RPMI8226 (cell line): ENCODE data around the gene GPRC5D.

Experiments used
- DNase-seq: peaks from one replicate; pipeline ENCODE4 v3.0.0-alpha.2; 2015

Gene GPRC5D

DNA sequence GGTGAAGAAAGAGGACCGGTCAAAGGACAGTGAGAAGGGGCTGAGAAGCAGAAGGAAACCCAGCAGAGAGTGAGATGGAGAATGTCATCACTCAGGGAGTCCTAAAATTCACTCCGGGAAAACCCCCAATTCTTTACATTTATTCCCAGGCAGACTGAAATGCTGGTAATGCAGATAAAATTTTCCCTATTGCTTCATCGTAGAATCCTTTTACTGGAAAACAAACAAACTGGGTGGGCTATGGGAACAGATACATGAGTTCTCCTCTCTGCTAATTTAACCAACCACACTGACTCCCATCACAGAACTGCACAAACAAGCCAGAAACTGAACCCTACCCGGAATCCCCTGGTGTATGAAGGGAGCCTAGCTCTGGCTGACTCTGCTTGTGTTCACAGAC, 27.2 kb upstream of the GPRC5D start:
- no peak for DNase-seq

DNA sequence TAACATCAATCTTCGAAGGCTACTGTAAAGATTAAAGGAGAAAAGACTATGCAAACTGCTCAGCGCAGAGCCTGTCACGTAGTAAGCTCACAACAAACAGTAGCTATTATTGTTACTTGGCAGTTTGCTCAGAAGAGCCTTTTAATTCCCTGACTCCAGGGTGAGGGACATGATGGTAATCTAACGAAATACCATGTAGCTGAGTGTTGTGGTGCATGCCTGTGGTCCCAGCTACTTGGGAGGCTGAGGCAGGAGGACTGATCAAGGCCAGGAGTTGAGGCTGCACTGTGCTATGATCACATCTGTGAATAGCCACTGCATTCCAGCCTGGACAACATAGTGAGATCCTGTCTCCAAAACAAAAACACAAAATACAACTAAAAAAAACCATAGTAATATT, 25.3 kb upstream of the GPRC5D start:
- no peak for DNase-seq

DNA sequence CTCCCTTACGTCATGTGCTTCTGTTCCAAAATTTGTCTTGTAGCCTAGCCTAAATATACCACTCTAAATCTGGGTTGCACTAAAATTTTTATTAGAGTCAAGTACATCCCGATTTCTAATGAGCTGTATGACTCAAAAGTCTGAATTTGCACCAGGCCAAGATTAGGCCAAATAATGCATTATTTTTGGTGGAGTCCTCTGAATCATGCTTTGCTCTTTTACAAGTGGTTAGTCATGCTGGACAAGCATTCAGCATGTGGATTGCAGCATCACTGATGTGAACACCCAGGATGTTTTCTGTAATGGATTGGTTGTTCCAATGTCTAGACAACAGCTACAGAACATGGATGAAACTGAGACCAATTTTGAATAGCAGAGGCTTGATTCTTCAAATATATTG, 24.4 kb upstream of the GPRC5D start:
- no peak for DNase-seq

DNA sequence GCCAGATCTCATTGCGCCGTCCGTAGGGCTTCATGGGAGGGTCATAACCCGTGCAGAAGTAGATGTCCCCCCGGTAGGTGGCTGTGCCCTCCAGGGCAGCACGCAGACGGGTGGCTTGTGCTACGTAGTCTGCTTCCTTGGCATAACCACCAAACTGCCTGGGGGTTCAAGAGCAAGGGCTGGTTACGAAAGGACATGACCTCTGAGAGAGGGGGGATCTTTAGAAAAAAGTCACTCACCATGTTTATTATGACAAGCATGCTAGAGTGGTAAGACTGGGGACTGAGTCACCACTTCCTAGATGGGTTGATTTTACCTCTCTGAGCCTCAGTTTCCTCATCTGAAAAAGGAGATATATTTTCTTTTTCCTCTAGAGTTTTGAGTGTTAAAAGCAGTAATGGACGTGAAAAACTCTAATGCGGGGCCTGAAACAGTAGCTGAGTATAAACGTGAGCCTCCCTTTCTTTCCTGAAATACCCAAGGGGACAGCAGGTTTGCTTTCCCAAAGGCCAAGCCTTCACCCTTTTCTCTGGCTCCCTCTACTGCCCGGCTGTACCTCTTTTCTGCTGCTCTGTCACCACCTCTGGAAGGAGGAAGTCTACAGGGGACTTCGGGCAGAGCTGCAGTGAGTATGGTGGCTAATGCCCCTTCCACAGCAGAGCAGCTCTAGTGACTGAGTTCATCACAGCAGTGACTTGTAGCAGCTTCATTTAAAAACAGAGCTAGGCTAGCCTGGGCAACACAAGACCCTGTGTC, 23.5 kb upstream of the GPRC5D start:
- peak; percentile 47 for DNase-seq

DNA sequence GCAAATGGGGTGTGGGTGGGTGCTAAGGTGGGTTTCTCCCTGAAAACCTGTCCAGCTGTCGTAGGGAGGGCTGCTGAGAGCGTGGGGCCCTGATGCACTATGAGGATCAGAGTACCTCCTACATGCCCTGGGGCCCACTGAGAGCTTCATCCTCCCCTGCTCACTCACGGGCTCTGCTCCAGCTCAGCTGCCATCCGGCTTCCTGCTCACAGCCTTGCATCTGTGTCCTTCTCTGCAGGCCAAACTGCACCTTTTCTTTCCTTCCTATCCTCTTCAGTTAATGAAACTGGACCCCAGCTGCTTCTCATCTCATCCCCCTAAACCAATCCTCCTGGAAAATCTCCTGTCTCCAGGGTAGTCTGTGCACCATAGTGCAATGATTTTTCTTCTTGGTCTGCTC, 22.2 kb upstream of the GPRC5D start:
- no peak for DNase-seq

DNA sequence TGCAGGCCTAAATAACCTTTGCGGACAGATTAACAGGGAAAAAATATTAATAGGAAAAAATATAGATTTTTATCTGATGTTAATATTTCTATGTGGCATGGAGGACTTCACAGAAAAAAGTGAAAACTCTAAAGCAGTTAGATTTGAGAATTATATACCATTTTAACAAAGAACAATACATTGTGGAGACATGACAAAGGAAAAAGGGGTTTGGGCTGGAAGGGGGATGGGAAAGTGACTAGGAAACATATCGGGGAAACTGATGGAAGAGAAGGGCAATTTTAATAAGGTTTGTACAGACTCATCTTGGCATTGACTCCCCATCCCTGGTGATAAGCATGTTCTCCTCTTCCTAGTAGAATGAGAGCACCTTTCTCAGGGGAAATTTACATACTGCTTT, 21.0 kb upstream of the GPRC5D start:
- no peak for DNase-seq

DNA sequence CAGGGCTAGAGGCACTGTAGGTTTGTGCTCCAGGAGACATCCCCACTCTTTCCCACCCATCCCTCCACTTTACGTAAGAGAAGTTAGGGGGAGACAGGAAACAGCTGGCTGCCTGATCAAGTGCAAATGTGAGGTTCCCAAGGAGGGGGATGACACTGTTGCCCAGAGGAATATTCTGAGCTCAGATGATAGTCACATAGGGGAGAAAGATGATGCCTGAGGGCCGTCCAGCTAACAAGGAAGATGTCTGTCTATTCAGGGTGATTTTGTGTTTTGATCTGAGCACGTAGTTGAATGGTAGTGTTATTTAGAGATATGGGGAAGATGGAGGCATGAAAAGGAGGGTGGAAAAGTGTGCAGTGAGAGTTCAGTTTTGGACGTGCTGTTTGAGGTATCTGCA, 13.9 kb upstream of the GPRC5D start:
- no peak for DNase-seq

DNA sequence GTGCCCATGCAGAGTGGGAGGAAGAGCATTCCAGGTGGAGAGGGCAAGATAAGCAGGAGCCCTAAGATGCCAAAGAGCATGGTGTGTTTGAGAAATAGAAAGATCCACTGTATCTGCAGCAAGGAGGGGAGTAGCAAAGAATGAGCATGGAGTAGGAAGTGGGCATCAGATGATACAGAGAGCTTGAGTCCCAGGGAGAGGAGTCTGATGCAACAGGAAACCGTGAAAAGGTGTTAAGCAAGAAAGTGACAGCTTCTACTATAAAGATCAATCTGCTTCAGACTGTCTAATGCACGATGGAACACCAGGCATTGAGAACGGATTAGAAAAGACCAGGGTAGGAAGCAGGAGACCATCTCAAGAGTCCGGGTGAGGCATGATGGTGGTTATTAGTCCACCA, 12.3 kb upstream of the GPRC5D start:
- DNase-seq: no peak

DNA sequence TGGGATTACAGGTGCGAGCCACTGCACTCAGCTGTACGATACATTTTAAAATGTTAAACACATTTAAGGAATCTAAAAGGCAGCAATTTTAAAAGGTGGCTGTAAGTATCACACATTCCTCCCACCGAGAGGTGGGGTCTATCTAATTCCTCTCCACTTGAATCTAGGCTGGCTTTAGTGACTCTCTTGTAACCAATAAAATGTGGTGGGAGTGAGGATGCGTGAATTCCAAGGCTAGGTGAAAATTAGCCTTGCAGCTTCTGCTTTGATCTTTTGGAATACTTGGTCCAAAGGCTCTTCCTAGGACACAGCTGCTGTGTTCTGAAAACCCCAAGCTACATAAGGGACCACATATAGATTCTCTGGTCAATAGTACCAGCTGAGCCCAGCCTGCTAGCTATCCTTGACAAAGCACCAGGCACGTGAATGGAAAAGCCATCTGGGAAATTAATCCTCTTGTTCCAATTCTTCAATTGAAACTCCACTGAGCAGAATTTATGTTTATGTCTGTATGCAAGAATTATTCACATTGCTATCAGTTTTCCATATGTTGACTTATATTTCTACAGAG, 8.8 kb upstream of the GPRC5D start:
- DNase-seq: no peak

DNA sequence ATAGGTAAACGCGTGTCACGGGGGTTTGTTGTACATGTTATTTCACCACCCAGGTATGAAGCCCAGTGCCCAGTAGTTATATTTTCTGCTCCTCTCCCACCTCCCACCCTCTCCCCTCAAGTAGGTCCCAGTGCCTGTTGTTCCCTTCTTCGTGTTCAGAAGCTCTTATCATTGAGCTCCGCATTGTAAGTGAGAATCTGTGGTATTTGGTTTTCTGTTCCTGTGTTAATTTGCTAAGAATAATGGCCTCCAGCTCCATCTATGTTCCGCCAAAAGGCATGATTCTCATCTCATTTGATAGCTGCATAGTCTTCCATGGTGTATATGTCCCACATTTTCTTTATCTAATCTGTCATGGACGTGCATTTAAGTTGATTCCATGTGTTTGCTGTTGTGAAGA, 6.9 kb upstream of the GPRC5D start:
- DNase-seq: no peak

DNA sequence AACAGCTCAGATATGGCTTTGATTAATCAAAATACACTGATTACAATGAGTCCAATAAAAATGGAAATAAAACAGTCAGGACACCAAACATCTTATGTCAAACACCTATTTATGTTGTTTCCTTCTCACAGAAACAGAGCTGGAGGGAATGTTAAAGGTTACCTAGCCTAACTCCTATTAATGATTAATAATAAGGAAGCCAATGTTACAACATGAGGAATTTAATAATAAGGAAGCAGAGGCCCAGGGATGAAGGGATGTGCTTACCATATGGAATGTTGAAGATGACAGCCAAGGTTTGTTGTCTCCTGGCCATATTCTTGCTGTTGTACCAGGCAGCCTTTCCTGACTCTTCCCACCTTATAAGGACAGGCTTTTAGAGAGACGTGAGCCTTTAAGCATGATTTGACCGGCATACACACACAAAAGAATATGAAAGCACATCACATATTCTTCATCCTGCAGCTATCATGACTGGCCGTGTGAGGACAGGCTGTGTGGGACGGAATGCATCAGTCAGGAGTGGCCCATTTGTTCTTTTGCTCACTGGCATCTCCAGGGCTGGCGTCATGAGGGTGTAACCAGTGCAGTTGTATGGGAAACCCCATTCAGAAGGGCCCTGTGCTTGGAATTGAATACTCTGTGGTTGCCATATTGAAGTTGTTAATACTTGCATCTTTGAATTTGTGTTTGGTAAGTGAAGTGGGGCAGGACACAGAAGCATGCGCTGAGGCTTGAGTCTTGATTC, 3.1 kb upstream of the GPRC5D start:
- DNase-seq: no peak

DNA sequence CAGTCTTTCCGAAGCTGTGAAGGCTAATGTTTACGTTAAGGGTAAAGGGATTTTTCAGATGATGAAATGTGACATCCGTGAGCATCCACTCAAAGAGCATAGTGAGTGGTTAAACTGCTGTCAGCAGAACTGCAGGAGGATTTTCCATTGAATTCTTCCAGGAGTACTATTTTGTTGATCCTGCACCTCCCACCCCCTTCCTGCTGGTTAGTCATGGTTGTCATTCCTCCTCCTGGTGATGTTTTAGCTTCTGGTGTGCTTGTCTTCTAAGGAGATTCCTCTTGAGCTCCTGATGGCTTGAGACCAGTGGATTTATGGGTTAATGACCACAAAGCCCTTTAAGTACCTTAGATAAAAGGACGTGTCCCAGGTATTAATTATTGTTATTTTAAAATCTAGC, 2.4 kb upstream of the GPRC5D start:
- DNase-seq: no peak

DNA sequence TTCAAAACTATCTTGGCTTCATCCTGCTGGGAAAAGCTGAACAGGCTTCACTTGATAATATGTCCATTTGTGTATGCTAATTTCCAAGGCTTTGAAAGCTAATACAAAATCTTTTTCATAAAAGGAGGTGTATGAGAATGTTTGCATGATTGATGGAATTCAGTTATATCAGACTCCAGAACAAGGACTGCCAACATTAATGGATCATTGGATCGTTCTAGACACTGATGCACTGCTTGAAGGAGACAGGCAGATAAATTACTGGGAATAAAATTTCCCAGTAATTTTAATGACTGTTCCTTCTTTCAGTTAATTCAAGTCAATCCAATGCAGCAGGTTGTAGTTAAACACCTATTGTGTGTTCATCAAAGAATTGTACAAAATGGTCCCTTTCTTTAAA, 466 bp downstream of the GPRC5D start:
- DNase-seq: no peak

DNA sequence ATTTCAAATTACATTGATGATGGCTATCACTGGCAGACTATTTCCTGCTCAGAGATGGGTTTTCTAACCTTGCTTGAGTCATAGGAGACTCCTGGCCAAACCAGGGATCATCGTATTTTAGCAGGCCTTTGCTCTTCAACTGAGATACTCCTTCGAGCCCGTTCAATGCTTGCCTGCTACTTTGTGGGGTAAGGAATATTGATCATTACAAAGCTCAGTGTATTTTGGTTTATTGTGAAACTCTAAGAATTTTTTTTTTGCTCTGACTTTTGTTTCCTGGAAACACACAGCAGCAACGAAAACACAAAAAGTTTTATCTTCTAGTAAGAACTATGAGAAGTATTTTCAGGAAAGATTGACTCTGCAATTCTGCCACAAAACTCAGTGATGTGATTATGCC, 4.1 kb downstream of the GPRC5D start:
- no peak for DNase-seq

DNA sequence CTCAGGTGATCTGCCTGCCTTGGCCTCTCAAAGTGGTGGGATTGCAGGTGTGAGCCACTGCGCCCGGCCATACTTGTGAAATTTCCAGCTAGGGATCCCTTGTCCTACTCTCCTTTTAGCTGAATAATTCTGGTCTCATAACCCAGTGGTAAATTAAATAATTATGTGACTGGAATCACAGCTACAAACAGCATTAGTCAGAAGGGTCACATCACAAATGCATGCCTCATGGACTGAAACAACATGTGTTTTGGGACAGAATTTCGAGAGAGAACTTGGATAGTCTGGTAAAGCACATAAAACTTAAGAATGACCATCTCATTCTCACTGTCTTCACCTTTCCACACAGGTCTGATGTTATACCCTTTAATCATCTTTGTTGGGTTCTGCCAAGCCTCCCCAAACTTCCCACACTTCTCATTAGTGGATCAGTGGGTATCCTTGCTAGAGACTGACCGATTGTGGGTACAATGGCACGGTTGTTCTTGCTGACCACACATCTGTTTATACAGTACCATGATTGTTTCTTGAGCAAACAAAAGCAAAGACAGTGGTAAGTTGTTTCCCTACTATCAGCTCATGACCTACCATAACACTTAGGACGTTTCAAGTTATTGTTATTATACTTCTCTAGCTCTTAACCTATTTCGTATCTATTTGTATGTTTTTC, 5.1 kb downstream of the GPRC5D start:
- DNase-seq: no peak

DNA sequence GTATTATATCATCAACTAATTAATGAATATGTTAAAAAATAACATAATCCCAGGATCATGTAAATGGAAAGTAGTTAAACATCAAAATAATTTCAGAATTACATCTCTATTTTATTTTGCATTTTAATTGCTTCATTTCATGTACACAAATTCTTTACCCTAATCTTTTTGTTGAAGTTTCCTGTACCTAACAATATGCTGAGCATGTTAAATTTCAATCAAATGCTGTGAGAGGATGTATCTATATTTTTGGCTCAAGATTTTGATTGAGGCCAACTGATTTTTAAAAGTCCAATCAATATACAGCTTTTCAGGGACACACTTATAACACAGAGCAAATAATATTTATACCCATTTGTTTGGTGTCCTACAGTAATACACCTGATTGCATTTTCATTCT, 6.4 kb downstream of the GPRC5D start:
- DNase-seq: no peak

DNA sequence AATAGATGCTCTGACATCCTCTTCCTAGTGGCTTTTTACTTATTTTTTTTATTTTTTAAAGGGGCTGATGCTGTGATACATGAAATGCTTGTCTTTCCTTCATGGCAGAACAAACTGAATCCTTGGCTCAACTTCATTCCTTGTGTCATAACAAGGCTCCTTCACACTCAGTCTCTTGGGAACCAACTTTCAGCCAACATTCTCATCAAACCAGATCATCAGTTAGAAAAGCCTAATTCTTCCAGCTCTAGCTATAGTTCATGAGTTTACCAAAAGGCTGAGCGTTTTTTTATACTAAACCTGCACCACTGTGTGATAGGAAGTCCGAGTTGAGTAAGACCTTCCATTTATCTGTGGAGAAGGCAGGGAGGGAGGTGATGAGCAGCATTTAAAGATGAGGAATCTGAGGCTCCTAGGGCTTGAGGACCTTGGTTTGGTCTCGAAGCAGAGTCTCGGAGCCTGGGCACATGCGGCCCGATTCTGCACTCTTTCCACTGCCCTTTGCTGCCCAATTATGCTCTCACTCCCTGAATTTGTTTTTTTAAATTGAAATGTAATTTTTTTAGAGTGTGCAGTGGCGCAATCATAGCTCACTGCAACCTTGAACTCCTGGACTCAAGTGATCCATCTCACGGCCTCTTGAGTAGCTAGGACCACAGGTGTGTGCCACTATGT, 8.2 kb downstream of the GPRC5D start:
- DNase-seq: no peak

DNA sequence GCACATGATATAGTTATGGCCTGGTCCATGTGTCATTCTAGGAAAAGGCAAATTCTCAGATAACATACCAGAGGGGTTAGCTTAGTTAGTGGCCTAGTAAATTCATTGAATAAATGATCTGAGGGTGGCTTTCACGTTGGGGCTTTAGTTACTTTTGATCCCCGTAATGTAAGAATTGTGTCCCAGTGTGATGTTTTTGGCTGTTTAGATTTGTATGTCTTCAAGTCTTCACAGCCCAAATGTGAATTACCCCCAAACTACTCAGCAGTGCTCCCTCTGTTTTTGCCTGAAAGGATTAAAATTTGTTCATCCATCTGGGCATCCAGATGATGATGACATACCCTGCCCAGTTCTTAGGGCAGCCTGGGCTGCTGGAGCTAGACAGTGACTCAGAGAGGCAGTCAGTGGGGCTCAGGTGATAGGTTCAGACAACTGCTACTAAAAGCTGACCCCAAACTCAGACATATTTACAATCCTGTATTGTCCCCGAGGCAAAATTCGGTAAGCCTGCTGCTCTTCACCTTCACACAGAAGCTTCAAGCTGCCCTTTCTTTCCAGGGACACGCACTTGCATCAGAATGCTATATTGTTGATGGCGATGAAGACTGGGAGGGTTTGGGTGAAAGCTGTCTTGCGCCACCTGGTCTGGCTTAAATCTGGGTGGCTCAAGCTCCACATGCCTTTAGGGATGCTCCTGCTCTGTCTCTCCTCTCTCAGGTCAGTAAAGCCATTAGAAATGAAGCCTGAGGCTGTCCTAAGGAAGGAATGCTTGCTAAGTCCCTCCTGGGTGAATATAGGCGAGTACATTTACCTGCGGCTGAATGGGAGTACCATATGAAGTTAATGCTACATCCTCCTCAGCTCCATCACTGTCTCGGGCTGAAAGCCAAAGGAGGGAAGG, 10.3 kb downstream of the GPRC5D start:
- no peak for DNase-seq

DNA sequence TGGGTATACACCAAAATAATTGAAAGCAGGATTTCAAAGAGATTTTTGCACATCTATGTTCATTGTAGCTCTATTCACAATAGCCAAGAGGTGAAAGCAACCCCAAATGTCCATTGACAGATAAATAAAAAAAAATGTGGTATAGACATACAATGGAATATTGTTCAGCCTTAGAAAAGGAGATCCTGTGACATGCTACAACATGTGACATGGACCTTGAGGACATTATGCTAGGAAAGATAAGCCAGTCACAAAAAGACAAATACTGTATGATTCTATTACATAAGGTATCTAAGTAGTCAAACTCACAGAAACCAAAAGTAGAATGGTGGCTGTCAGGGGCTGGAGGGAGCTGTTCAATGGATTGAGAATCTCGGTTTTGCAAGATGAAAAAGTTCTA, 12.1 kb downstream of the GPRC5D start:
- DNase-seq: no peak

DNA sequence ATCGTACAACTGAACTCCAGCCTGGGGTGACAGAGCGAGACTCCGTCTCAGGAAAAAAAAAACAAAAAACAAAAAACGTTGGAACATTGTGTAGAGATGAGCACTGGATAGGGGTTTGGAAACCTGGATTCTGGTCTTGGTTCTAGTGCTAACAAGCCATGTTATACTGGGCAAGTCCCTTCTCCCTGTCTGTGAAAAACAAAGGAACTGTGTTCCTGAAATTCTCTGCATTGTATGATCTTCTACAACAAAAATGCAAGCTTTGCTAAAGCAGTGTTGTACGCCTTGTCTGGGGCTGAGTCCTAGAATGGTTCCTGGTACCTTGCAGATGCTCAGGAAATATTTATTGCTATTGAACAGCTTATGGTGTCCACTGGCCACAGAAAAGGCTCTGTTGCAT, 13.4 kb downstream of the GPRC5D start:
- DNase-seq: no peak

DNA sequence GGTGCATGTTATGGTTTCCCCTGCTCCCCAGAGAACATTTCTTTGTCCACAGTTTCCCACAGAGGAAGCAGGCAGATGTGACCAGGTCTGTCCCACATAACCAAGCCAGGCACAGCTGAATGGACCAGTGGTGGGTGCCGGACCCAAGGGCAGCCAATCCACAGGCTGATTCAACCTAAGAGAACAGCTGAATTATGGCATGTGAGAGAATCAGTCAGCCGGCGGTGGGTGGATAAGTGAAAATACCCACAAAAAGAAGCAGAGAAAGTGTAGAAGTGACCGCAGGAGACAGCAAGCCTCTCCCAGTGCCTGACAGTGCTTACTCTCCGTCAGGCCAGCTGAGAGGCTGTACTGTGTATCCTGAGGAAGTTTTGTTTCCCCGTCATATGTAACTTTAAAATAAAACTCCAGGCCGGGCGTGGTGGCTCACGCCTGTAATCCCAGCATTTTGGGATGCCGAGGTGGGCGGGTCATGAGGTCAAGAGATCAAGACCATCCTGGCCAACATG, 14.9 kb downstream of the GPRC5D start:
- no peak for DNase-seq

DNA sequence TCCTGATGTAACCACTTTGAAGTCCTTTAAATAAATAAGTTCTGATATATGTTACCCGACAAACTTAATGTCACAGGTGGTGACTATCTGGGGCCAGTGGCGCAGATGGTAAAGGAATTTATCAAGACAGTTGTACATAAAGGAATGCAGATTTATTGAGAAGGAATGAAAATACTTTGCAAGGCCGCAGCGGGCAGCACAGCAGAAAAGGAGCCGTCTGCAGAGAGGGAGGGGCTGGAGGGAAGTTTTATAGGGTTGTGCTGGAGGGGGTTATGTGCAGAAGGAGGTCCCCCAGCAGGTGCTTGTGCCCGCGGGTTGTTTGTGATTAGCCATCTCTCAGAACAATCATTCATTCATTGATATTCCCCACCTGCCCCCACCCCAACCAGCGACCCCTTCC, 17.4 kb downstream of the GPRC5D start:
- no peak for DNase-seq
